ENCODE results near the gene CHST6.
"Not testable (repeated sequence)": the region's sequence is repeated elsewhere in the genome, so short reads cannot be mapped to it uniquely, and the experiment has no call there.

The CHST6 gene

GRCh38 chr16:75432828-75433731, 62.2 kb downstream of the CHST6 start, which contains the start of gene CFDP1:
Gene CFDP1 (minus strand): TSS chr16:75433503. CDS start chr16:75433352, 151 bp downstream.
- peak; percentile 97 for DNase-seq

- DNase-seq, result no peak
Observed at GRCh38 chr16:75429621-75430403, 65.4 kb downstream of the CHST6 start.

- DNase-seq, result not testable (repeated sequence)
Observed at GRCh38 chr16:75426524-75426923, 68.7 kb downstream of the CHST6 start.

GRCh38 chr16:75424105-75424762, 71.0 kb downstream of the CHST6 start:
- DNase-seq, result not testable (repeated sequence)

GRCh38 chr16:75423723-75424104, 71.5 kb downstream of the CHST6 start:
- DNase-seq, result no peak

Data from right hindlimb (tissue), 1 donor.